IMR-90 (cell line): Measurements from ENCODE around the gene KCNH5. TPM values are rescaled to one million over a fixed set of nuclear protein-coding genes. Genes with fewer than 3 reads are reported as not detected.

Experiments used
- ATAC-seq: fragments of 200-7000 bp; cut with Tn5 transposase; 2 replicates; pipeline ENCODE4 v1.9.1; 2020; ENCODE audit warnings: low read depth, mild to moderate bottlenecking, moderate library complexity
- BruUV-seq: library from RNA; stranded (reverse); fragments of 400-500 nt; replicated peaks from 2 replicates; lab custom pipeline; 2021; lab: Mats Ljungman, UMichigan
- CTCF ChIA-PET: fragments of 300-600 bp; formaldehyde crosslinking; extraction: SDS; loops from one replicate; lab custom pipeline; 2021; ENCODE audit warnings: antibody characterized with exemption; lab: Yijun Ruan, JAX
- POLR2A ChIA-PET: fragments of 300-600 bp; sonication (Branson Sonifier 250); formaldehyde crosslinking; loops from one replicate; lab custom pipeline; 2022; ENCODE audit warnings: antibody characterized with exemption; ENCODE audit not compliant: unreplicated experiment; lab: Charles Lee
- DNase-seq: peaks from one replicate; pipeline ENCODE4 v3.0.0; 2013
- H2AFZ ChIP-seq: replicated peaks from 2 replicates; pipeline ENCODE3; 2013; ENCODE audit warnings: low read length, mild to moderate bottlenecking; ENCODE audit not compliant: poor library complexity
- H2AK5ac ChIP-seq: 2 replicates; pipeline ENCODE4 v1.6.1; 2013; ENCODE audit warnings: low read depth, low read length, inconsistent platforms
- H2AK9ac ChIP-seq: replicated peaks from 2 replicates; pipeline ENCODE3; 2013; ENCODE audit warnings: mild to moderate bottlenecking, low read depth, low read length, moderate library complexity; ENCODE audit not compliant: poor library complexity
- H2BK120ac ChIP-seq: 2 replicates; pipeline ENCODE4 v1.6.1; 2013; ENCODE audit warnings: low read depth, low read length, inconsistent platforms
- H2BK15ac ChIP-seq: 3 replicates; pipeline ENCODE4 v1.6.1; 2013; ENCODE audit warnings: low read depth, low read length, inconsistent platforms
- H2BK20ac ChIP-seq: 2 replicates; pipeline ENCODE4 v1.6.1; 2013; ENCODE audit warnings: low read depth, mild to moderate bottlenecking, inconsistent platforms, low read length, moderate library complexity
- H2BK5ac ChIP-seq: 2 replicates; pipeline ENCODE4 v1.6.1; 2013; ENCODE audit warnings: mild to moderate bottlenecking, low read depth, low read length, inconsistent platforms; ENCODE audit not compliant: poor library complexity, severe bottlenecking
- H3K14ac ChIP-seq: replicated peaks from 2 replicates; pipeline ENCODE4 v1.6.1; 2013; ENCODE audit warnings: low read depth, low read length, inconsistent platforms
- H3K18ac ChIP-seq: 2 replicates; pipeline ENCODE4 v1.6.1; 2013; ENCODE audit warnings: low read depth, low read length, control low read depth
- H3K23ac ChIP-seq: 2 replicates; pipeline ENCODE4 v1.6.1; 2013; ENCODE audit warnings: low read depth, low read length, inconsistent platforms
- H3K27ac ChIP-seq: 2 replicates; pipeline ENCODE4 v1.5.1; 2013; ENCODE audit warnings: mild to moderate bottlenecking, control low read depth, low read length; ENCODE audit not compliant: insufficient read depth
- H3K27me3 ChIP-seq: 2 replicates; pipeline ENCODE4 v1.6.1; 2013; ENCODE audit warnings: low read length; ENCODE audit not compliant: control insufficient read depth, insufficient read depth
- H3K36me3 ChIP-seq: 2 replicates; pipeline ENCODE4 v1.6.1; 2013; ENCODE audit warnings: low read length, mixed read lengths; ENCODE audit not compliant: control insufficient read depth, insufficient read depth
- H3K4ac ChIP-seq: 2 replicates; pipeline ENCODE4 v1.6.1; 2013; ENCODE audit warnings: low read depth, low read length, inconsistent platforms
- H3K4me1 ChIP-seq: 2 replicates; pipeline ENCODE4 v1.6.1; 2013; ENCODE audit warnings: low read length, mixed read lengths; ENCODE audit not compliant: control insufficient read depth, insufficient read depth
- H3K4me2 ChIP-seq: 2 replicates; pipeline ENCODE4 v1.6.1; 2013; ENCODE audit warnings: low read depth, mild to moderate bottlenecking, control low read depth, low read length, moderate library complexity
- H3K4me3 ChIP-seq: 2 replicates; pipeline ENCODE4 v1.5.1; 2013; ENCODE audit warnings: low read depth, mild to moderate bottlenecking, control low read depth, low read length, moderate library complexity; ENCODE audit not compliant: insufficient read depth
- H3K56ac ChIP-seq: 2 replicates; pipeline ENCODE4 v1.6.1; 2013; ENCODE audit warnings: low read length, inconsistent platforms; ENCODE audit not compliant: insufficient read depth; ENCODE audit errors: extremely low read depth
- H3K79me1 ChIP-seq, 2 experiments: 2 replicates each; pipeline ENCODE4 v1.6.1; 2013; ENCODE audit warnings: low read length in 2 of 2, inconsistent platforms in 1 of 2, low read depth in 1 of 2
- H3K9ac ChIP-seq: 2 replicates; pipeline ENCODE4 v1.6.1; 2013; ENCODE audit warnings: low read depth, low read length, control low read depth
- H3K9me1 ChIP-seq: 2 replicates; pipeline ENCODE4 v1.6.1; 2013; ENCODE audit warnings: low read length, inconsistent platforms; ENCODE audit not compliant: insufficient read depth
- H3K9me3 ChIP-seq: 2 replicates; pipeline ENCODE4 v1.6.1; 2013; ENCODE audit warnings: low read length; ENCODE audit not compliant: control insufficient read depth, insufficient read depth
- H4K20me1 ChIP-seq: 2 replicates; pipeline ENCODE4 v1.6.1; 2013; ENCODE audit warnings: low read length, inconsistent platforms; ENCODE audit not compliant: insufficient read depth
- H4K5ac ChIP-seq: 2 replicates; pipeline ENCODE4 v1.6.1; 2013; ENCODE audit warnings: mild to moderate bottlenecking, low read depth, low read length, control low read depth
- H4K8ac ChIP-seq, 2 experiments: 2 replicates each; pipeline ENCODE4 v1.6.1; 2013; ENCODE audit warnings: low read depth in 2 of 2, low read length in 2 of 2, control low read depth in 1 of 2, inconsistent platforms in 1 of 2
- H4K91ac ChIP-seq: 2 replicates; pipeline ENCODE4 v1.6.1; 2013; ENCODE audit warnings: low read depth, low read length, inconsistent platforms; ENCODE audit not compliant: insufficient read depth
- BHLHE40 ChIP-seq: fragments of 150-350 bp; IDR thresholded peaks from 2 replicates; pipeline ENCODE4 v1.6.1; 2016; ENCODE audit warnings: mild to moderate bottlenecking, low read depth, low read length
- FOS ChIP-seq: fragments of 150-350 bp; IDR thresholded peaks from 2 replicates; pipeline ENCODE4 v1.6.1; 2016; ENCODE audit warnings: low read depth, low read length
- MAFK ChIP-seq: IDR thresholded peaks from 2 replicates; pipeline ENCODE4 v1.6.1; 2012; ENCODE audit warnings: low read depth, low read length, improper control_type of control experiment
- POLR2A ChIP-seq: IDR thresholded peaks from 2 replicates; pipeline ENCODE4 v1.6.1; 2012; ENCODE audit warnings: mild to moderate bottlenecking, low read depth, low read length
- RFX5 ChIP-seq: IDR thresholded peaks from 2 replicates; pipeline ENCODE4 v1.8.0; 2012; ENCODE audit warnings: low read depth, mild to moderate bottlenecking, low read length, moderate library complexity
- SMC3 ChIP-seq: fragments of 150-350 bp; IDR thresholded peaks from 2 replicates; pipeline ENCODE4 v1.6.1; 2016; ENCODE audit warnings: low read depth, mild to moderate bottlenecking, antibody characterized with exemption, low read length, moderate library complexity
- WGBS, 2 experiments: methylation state at CpG; one replicate each; pipeline versions ENCODE4 v1.1.5 to v1.1.7; 2013; ENCODE audit warnings: missing lambda C conversion rate in 2 of 2; ENCODE audit not compliant: insufficient read length in 1 of 2; ENCODE audit errors: extremely low coverage in 2 of 2; 5-methylcytosine and 5-hydroxymethylcytosine counted together
- dilution Hi-C: fragments of 300-500 bp; cut with HindIII; formaldehyde crosslinking; loops from one replicate; pipeline ENCODE4 v1.14.3; 2018; ENCODE audit warnings: low sequenced_read_pairs; ENCODE audit not compliant: unreplicated experiment
- in situ Hi-C: fragments of 300-500 bp; cut with MboI; formaldehyde crosslinking; loops from 3 replicates; pipeline ENCODE4 v1.14.3; 2019; ENCODE audit warnings: low sequenced_read_pairs, inconsistent platforms, mixed read lengths
- intact Hi-C: fragments of 100-400 bp; cut with micrococcal nuclease; formaldehyde crosslinking; loops from 2 replicates; pipeline ENCODE4 v1.10.0; 2022
- polyA plus RNA-seq, 3 experiments: library from polyadenylated mRNA; depleted of rRNA; stranded (reverse); fragments of >200 nt; gene quantifications; 2 replicates each; pipeline ENCODE4 v1.2.3, GENCODE V29; 2012; ENCODE audit warnings: low replicate concordance in 1 of 3
- total RNA-seq: library from RNA; depleted of rRNA; stranded (reverse); fragments of >200 nt; gene quantifications from 2 replicates; pipeline ENCODE4 v1.2.3, GENCODE V29; 2012
- TF ChIP-seq, protein P1 (sequence below): fragments of 150-350 bp; IDR thresholded peaks from 2 replicates; pipeline ENCODE4 v1.6.1; 2017; ENCODE audit warnings: mild to moderate bottlenecking, antibody characterized with exemption, low read length, low read depth
- TF ChIP-seq, protein P2 (sequence below): conservative IDR thresholded peaks from 2 replicates; pipeline ENCODE4 v1.5.1; 2012; ENCODE audit warnings: mild to moderate bottlenecking, low read depth, low read length, improper control_type of control experiment
- TF ChIP-seq, protein P3 (sequence below): fragments of 150-350 bp; IDR thresholded peaks from 2 replicates; pipeline ENCODE4 v1.6.1; 2016; ENCODE audit warnings: low read depth, mild to moderate bottlenecking, low read length, moderate library complexity, borderline replicate concordance

Gene KCNH5
- total and polyA plus RNA-seq, 2 of the 4 experiments (the other 2 are of a cell fraction) = under 0.01 to 0.03 TPM

DNA sequence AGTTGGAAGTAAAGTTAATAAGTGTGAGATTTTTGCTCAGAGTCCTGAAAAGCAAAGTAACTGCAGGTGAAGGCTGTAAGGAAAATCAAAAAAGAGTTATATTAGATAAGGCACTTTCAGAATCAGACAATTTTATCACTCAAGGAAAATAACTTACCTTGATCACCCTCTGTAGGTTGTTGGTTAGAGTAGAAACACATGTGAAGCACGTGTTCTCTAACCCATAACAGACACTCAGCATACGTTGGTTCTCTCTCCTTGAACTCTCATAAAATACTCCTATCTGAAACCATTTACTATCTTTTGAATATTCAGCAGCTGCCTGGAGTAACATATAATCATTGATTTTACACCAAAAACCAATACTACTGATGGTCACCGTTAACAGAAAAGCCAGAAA lies 335.5 kb downstream of the KCNH5 start:
- no peak overlapping the region for H4K91ac ChIP-seq
- no TSS peak for BruUV-seq
- no peaks in the 10 kb centered on the region; the same call in 1 of the 2 replicates for H3K9me3 ChIP-seq
- no peak overlapping the region for H2BK15ac ChIP-seq
- H4K8ac ChIP-seq = no peak overlapping the region
- no peak overlapping the region for H4K5ac ChIP-seq
- ATAC-seq (no peak), DNase-seq (no peak)
- no peak overlapping the region for H3K4me3 ChIP-seq
- no peak overlapping the region for H3K14ac ChIP-seq
- H2AFZ ChIP-seq = no peak overlapping the region
- ChIA-PET POLR2A (no interaction called here), CTCF (no interaction called here)
- no peaks in the 10 kb centered on the region for H3K27me3 ChIP-seq
- no peak overlapping the region for H3K27ac ChIP-seq
- no peak overlapping the region for H2BK120ac ChIP-seq
- no peak overlapping the region for H3K4ac ChIP-seq
- WGBS, 2 experiments = no CpG with 5 or more reads among the region's 3 CpGs
- dilution Hi-C loops (no loop called here), intact Hi-C loops (no loop called here), in situ Hi-C loops (no loop called here)
- no peak overlapping the region for H2AK5ac ChIP-seq
- TF ChIP-seq, protein P1, sequence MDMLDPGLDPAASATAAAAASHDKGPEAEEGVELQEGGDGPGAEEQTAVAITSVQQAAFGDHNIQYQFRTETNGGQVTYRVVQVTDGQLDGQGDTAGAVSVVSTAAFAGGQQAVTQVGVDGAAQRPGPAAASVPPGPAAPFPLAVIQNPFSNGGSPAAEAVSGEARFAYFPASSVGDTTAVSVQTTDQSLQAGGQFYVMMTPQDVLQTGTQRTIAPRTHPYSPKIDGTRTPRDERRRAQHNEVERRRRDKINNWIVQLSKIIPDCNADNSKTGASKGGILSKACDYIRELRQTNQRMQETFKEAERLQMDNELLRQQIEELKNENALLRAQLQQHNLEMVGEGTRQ = no peak
- TF ChIP-seq POLR2A (no peak), BHLHE40 (no peak), FOS (no peak), MAFK (no peak), RFX5 (no peak), SMC3 (no peak)
- TF ChIP-seq, protein P2, sequence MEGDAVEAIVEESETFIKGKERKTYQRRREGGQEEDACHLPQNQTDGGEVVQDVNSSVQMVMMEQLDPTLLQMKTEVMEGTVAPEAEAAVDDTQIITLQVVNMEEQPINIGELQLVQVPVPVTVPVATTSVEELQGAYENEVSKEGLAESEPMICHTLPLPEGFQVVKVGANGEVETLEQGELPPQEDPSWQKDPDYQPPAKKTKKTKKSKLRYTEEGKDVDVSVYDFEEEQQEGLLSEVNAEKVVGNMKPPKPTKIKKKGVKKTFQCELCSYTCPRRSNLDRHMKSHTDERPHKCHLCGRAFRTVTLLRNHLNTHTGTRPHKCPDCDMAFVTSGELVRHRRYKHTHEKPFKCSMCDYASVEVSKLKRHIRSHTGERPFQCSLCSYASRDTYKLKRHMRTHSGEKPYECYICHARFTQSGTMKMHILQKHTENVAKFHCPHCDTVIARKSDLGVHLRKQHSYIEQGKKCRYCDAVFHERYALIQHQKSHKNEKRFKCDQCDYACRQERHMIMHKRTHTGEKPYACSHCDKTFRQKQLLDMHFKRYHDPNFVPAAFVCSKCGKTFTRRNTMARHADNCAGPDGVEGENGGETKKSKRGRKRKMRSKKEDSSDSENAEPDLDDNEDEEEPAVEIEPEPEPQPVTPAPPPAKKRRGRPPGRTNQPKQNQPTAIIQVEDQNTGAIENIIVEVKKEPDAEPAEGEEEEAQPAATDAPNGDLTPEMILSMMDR = no peak
- TF ChIP-seq, protein P3, sequence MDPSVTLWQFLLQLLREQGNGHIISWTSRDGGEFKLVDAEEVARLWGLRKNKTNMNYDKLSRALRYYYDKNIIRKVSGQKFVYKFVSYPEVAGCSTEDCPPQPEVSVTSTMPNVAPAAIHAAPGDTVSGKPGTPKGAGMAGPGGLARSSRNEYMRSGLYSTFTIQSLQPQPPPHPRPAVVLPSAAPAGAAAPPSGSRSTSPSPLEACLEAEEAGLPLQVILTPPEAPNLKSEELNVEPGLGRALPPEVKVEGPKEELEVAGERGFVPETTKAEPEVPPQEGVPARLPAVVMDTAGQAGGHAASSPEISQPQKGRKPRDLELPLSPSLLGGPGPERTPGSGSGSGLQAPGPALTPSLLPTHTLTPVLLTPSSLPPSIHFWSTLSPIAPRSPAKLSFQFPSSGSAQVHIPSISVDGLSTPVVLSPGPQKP = no peak
- H3K9ac ChIP-seq = no peak overlapping the region
- H2AK9ac ChIP-seq = no peak overlapping the region
- no peaks in the 10 kb centered on the region for H3K36me3 ChIP-seq
- no peaks in the 10 kb centered on the region for H4K20me1 ChIP-seq
- H3K79me1 ChIP-seq = no peaks in the 10 kb centered on the region
- H3K9me1 ChIP-seq = no peaks in the 10 kb centered on the region
- H3K18ac ChIP-seq = no peak overlapping the region
- H3K56ac ChIP-seq = no peak overlapping the region
- no peak overlapping the region for H3K4me2 ChIP-seq
- no peak overlapping the region for H3K23ac ChIP-seq
- no peak overlapping the region for H2BK5ac ChIP-seq
- H2BK20ac ChIP-seq = no peak overlapping the region
- no peaks in the 10 kb centered on the region; the same call in 1 of the 2 replicates for H3K4me1 ChIP-seq
